Neural crest cell (in vitro differentiated cells): ENCODE results near the gene NSMF. TPM values are rescaled to one million over a fixed set of nuclear protein-coding genes. Genes with fewer than 3 reads are reported as not detected.

Experiments used
- DNase-seq: peaks from one replicate; pipeline ENCODE4 v3.0.0; 2021; ENCODE audit warnings: low read depth, mixed read lengths, low spot score
- H3K27ac Mint-ChIP-seq: one replicate; pipeline ENCODE4 v1.8.0; 2021; ENCODE audit warnings: mild to moderate bottlenecking, mixed read lengths; ENCODE audit not compliant: unreplicated experiment
- H3K27me3 Mint-ChIP-seq: 2 replicates; pipeline ENCODE4 v1.8.0; 2021; ENCODE audit warnings: low read depth, mild to moderate bottlenecking, mixed read lengths
- H3K36me3 Mint-ChIP-seq: 2 replicates; pipeline ENCODE4 v1.8.0; 2021; ENCODE audit warnings: low read depth, mild to moderate bottlenecking, mixed read lengths
- H3K4me1 Mint-ChIP-seq: 2 replicates; pipeline ENCODE4 v1.8.0; 2021; ENCODE audit warnings: mixed read lengths
- H3K4me3 Mint-ChIP-seq: one replicate; pipeline ENCODE4 v1.8.0; 2021; ENCODE audit warnings: mild to moderate bottlenecking, mixed read lengths
- H3K9me3 Mint-ChIP-seq: 2 replicates; pipeline ENCODE4 v1.8.0; 2021; ENCODE audit warnings: mixed read lengths
- total RNA-seq: library from RNA; stranded (reverse); gene quantifications from 2 replicates; pipeline ENCODE4 v1.2.1, GENCODE V29; 2021
- TF ChIP-seq, protein P1 (sequence below): fragments of 200-600 bp; sonication (generic); conservative IDR thresholded peaks from 2 replicates; pipeline ENCODE4 v1.5.0; 2021; ENCODE audit warnings: antibody characterized with exemption, mild to moderate bottlenecking

Gene NSMF
- total RNA-seq, 1 donor from 2014 or later: 64.4 TPM

GRCh38 chr9:137498720-137499150 is 39.6 kb upstream of the NSMF start:
- H3K36me3 Mint-ChIP-seq: peaks cover 10% of the 10 kb centered on the region
- peaks cover 9% of the 10 kb centered on the region for H3K4me1 Mint-ChIP-seq
- H3K9me3 Mint-ChIP-seq: peaks cover 6% of the 10 kb centered on the region
- H3K4me3 Mint-ChIP-seq: no peak overlapping the region
- H3K27me3 Mint-ChIP-seq: peaks cover 16% of the 10 kb centered on the region
- no peak overlapping the region for H3K27ac Mint-ChIP-seq
- TF ChIP-seq, protein P1, sequence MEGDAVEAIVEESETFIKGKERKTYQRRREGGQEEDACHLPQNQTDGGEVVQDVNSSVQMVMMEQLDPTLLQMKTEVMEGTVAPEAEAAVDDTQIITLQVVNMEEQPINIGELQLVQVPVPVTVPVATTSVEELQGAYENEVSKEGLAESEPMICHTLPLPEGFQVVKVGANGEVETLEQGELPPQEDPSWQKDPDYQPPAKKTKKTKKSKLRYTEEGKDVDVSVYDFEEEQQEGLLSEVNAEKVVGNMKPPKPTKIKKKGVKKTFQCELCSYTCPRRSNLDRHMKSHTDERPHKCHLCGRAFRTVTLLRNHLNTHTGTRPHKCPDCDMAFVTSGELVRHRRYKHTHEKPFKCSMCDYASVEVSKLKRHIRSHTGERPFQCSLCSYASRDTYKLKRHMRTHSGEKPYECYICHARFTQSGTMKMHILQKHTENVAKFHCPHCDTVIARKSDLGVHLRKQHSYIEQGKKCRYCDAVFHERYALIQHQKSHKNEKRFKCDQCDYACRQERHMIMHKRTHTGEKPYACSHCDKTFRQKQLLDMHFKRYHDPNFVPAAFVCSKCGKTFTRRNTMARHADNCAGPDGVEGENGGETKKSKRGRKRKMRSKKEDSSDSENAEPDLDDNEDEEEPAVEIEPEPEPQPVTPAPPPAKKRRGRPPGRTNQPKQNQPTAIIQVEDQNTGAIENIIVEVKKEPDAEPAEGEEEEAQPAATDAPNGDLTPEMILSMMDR: no peak
- no peak for DNase-seq

DNA sequence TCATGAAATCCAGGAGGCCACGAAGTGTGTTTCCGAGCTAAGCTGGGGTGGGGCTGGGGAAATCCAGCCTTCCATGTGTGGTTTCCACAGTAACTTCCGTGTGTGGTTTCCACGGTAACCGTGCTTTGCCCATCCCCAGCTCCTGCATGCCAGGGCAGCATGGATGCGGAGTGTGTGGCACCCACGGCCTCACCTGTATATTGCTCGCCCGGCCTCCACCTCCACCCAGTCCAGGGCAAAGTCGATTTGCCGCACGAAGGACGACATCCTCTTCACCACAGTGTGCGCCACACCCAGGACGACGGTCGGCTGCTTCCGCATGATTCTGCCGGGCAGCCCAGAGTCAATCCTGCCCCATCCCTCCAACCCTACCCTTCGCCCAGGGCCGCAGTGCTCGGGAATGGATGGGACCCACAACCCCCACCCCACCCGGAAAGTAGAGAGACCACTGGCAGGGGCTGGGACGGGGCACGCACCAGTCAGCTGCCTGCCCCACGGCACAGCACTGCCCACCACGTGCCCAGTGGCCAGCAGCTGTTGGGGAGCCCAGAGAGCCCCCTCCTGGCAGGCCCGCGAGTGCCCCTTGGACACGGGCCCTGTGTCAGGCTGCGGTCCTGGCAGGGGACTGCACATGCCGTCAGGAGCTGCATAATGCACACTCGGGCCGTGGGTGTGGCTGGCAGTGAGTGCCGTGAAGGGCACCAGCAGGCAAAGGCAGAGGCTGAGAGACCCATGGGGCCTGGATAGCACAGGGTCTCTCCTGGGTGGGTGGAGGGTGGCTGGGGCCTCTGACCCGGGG is 39.0 kb upstream of the NSMF start:
- Mint-ChIP-seq H3K27ac (no peak overlapping the region), H3K4me1 (peaks cover 9% of the 10 kb centered on the region), H3K9me3 (peaks cover 5% of the 10 kb centered on the region), H3K36me3 (peaks cover 10% of the 10 kb centered on the region), H3K27me3 (peaks cover 16% of the 10 kb centered on the region), H3K4me3 (no peak overlapping the region)
- no peak for DNase-seq
- TF ChIP-seq, protein P1: no peak

DNA sequence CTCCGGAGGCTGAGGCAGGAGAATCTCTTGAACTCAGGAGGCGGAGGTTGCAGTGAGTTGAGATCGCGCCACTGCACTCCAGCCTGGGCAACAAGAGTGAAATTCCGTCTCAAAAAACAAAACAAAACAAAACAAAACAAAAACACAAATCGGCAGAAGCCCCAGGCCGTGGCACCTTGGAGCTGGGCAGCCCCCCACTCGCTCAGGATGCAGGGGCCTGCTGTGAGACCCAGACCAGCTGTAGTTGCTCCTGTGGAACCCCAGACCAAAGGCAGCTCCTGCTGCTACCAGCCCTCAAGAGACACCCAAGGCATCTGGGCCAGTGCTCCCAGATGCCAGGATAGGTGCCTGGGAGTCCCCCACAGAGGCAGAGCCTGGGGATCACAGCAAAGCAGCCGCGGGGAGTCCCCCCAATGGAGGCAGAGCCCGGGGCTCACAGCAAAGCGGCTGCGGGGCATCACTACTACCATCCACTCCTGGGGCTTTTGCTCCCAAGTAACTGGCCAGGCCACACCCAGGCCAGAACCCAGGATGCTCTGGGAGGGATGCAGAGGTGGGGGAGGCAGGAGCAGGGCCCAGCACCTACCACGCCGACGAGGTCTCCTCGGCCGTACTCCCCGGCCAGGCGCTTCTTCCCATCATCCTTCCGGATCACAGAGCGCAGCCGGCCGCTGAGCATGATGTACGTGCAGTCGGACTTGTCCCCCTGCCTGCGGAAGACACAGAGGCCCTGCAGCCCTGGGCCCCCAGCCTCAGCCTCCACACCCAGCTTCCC is 37.7 kb upstream of the NSMF start:
- TF ChIP-seq, protein P1: no peak
- Mint-ChIP-seq H3K9me3 (no peaks in the 10 kb centered on the region), H3K4me1 (peaks cover 3% of the 10 kb centered on the region), H3K4me3 (no peak overlapping the region), H3K36me3 (peaks cover 2% of the 10 kb centered on the region), H3K27ac (no peak overlapping the region), H3K27me3 (peaks cover 3% of the 10 kb centered on the region)
- DNase-seq: no peak

GRCh38 chr9:137494550-137495351 is 35.6 kb upstream of the NSMF start:
- Mint-ChIP-seq H3K4me1 (no peaks in the 10 kb centered on the region), H3K27ac (no peak overlapping the region), H3K9me3 (no peaks in the 10 kb centered on the region), H3K27me3 (no peaks in the 10 kb centered on the region), H3K36me3 (no peaks in the 10 kb centered on the region), H3K4me3 (no peak overlapping the region)
- no peak for DNase-seq
- TF ChIP-seq, protein P1: no peak

GRCh38 chr9:137494104-137494544 is 35.0 kb upstream of the NSMF start:
- Mint-ChIP-seq H3K36me3 (no peaks in the 10 kb centered on the region), H3K9me3 (no peaks in the 10 kb centered on the region), H3K4me1 (no peaks in the 10 kb centered on the region), H3K4me3 (no peak overlapping the region), H3K27me3 (no peaks in the 10 kb centered on the region), H3K27ac (no peak overlapping the region)
- DNase-seq: no peak
- TF ChIP-seq, protein P1: no peak
